Activated effector memory CD4-positive, alpha-beta T cell treated with Interleukin-2 at 50 U/mL for 16 hours (primary cell): Measurements from ENCODE around the gene SLCO1B1.

Source experiments
- DNase-seq: peaks from one replicate; pipeline ENCODE4 v3.0.0-alpha.2; 2020

The SLCO1B1 gene

DNA sequence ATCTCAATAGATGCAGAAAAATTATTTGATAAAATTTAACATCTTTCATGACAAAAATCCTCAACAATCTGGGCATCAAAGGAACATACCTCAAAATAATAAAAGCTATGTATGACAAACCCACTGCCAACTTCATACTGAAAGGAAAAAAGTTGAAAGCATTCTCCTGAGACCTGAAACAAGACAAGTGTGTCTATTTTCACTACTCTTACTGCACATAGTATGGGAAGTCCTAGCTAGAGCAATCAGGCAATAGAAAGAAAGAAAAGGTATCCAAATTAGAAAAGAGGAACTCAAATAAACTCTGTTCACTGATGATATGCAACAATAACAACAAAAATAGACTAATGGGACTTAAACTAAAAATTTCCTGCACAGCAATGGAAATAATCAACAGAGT, 90.1 kb downstream of the SLCO1B1 start:
- DNase-seq: no peak

DNA sequence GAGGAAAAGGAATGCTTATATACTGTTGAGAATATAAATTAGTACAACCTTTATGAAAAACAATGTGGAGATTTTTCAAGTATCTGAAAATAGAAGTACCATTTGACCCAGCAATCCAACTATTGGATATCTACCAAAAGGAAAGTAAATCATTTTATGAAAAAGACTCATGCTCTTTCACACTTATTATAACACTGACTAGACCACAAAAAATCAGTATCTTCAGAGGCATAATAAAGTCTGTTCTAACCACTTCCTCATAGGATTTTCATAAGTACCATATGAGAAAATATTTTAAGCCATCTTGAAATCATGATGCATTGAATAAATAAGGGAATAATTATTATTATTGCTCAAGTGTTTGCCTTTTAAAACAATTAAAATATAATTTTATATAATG, 90.8 kb downstream of the SLCO1B1 start:
- no peak for DNase-seq

DNA sequence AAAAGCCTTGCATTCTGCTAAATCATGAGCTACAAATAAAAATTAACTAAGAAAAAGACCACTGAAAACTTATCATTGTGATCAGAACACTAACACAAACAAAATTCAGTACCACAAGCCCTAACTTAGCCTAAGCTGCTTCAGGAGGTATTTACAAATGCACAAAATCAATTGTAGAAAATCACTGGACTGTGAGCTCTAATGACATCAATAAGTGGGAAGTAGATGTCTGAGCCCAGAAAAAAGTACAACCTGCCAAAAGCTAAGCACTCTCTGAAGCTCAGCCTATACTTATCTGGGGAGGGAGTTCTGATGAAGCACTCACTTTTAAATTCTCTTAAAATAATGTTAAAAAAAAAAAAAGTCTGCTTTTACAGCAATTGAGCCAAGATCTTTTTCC, 92.9 kb downstream of the SLCO1B1 start:
- no peak for DNase-seq

DNA sequence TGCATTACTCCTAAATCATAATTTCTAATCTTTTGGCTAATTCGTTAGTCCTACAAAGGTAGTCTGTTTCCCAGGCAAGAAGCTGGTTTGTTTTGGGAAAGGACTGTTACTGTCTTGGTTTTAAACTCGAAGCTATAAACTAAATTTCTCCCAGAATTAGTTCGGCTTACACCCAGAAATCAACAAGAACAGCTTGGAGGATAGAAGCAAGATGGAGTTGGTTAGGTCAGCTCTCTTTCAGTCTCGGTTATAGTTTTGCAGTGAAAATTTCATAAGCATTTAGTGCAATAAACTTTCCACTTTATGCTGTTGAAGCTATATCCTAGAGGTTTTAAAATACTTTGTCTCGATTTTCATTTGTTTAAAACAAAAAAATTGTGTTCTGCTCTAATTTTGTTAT, 103.4 kb downstream of the SLCO1B1 start:
- DNase-seq: no peak

DNA sequence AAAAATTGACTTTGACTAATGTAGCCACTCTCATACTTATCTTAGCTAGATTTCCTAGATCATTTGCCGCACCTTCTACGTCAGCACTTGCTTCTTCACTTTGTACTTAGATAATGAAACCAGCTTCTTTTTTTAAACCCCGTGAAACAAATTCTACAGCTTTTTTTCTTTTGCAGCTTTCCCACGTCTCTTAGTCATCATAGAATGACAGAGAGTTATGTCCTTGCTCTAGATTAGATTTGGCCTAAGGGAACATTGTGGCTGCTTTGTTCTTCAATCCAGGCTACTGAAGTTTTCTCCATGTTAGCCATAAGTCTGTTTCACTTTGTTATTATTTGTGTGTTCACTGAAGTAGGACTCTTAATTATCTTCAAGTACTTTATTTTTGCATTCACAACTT, 108.9 kb downstream of the SLCO1B1 start:
- DNase-seq: no peak

DNA sequence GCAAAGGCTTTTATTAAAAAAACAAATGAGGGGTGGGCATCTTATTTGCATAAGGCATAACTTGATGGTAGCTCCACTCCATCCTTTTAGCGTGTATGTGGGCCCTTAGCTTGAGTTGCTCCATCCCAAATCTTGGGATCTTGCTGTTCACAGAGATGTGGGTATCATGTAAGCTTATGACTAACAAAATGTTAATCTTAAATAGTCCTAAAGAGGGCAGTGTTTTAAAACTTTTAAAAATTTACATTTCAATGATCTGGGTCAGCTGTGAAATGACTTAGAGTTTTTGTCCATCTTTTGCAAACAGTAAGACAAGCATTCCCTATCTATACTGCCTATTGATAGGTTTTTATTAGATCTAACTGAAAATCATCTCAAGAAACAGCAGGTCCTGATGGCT, 117.7 kb downstream of the SLCO1B1 start:
- DNase-seq: no peak

DNA sequence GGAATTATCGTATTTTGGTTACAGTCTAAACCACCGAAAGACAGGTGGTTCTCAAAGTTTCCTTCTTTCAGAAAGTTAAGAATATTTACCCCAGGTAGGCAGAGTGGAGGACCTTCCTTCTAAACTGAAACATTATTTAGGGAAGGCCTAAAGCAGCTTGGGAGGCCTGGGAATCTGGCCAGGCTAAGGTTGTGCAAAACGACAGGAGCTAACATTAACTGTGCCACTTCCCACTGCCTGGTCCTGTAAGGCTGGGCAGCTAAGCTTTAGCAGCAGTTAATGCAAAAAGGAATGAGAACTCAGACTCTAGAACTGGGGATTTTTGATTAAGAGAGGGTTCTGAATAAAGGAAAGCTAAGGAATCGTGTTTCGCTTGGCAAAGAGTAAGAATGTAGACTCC, 121.1 kb downstream of the SLCO1B1 start:
- no peak for DNase-seq

DNA sequence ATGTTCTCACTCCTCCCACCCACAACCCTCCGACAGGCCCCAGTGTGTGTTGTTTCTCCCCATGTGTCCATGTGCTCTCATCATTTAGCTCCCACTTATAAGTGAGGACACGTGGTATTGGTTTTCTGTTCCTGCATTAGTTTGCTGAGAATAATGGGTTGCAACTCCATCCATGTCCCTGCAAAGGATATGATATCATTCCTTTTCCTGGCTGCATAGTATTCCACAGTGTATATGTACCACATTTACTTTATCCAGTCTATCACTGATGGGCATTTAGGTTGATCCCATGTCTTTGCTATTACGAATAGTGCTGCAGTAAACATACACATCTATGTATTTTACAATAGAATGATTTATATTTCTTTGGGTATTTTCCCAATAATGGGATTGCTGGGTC, 126.2 kb downstream of the SLCO1B1 start:
- no peak for DNase-seq

DNA sequence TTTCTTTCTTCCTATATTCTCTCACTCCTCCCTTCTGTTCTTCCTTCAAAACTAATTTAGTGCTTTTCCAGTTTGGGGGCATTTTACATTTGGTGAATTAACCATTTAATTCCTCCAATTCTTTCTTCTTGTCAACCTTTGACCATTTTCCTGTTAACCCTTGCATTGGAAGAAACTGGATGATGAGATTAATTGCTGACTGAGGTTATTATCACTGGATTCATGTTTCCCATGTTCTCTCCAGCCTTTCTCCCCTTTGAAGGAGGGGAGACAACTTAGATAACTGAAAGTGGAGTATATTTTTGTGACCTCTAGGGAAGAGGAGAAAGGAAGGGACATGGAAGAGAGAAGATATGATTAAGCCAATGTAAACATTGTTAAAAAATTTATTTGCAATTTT, 133.2 kb downstream of the SLCO1B1 start:
- DNase-seq: no peak

DNA sequence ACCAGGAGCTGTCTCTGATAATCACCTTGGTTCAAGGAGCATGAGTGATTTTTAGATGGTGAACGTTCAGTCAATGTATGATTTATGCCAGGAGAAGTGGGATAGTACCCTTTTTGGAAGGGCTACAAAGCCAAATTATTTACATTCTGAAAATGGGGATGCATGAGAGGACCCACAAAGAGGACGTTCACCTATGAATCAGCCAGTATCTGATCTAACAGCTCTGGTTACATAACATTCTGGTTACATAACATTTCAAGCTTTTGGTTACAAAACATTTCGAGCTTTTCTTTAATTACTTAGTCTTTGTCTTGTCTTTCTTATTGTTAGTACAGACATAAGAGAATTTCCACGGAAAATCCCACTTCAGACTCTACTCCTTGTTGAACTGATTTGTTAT, 134.9 kb downstream of the SLCO1B1 start:
- no peak for DNase-seq

DNA sequence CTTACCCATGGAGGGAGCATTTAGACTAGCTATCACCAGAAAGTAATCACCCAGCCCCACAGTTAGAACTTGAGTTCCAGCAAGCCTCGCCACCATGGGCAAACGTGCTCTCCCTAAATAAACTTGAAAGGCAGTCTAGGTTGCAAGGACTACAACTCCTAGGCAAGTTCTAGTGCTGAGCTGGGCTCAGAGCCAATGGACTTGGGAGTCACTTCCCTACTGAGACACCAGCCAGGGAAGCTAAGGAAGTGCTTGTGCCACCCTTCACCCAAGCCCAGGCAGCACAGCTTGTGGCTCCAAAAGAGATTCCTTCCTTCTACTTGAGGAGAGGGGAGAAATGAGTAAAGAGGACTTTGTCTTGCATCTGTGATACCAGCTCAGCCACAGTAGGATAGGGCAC, 145.8 kb downstream of the SLCO1B1 start:
- no peak for DNase-seq
